ENCODE data around the gene SLC49A3.
"Not testable (repeated sequence)": the region's sequence is repeated elsewhere in the genome, so short reads cannot be mapped to it uniquely, and the experiment has no call there.

GRCh38 chr4:669806-670559 lies 19.0 kb downstream of the SLC49A3 start:
- not testable (repeated sequence) for TF ChIP-seq CTCF (IDR thresholded peaks at IDR 0.05; ENCODE audit: insufficient read depth, low read length, poor library complexity, severe bottlenecking); EZH2phosphoT487 (conservative IDR thresholded peaks at IDR 0.05; ENCODE audit: low read length)
